IMR-90 (cell line): Measurements from ENCODE around the gene ASB12. TPM values are rescaled to one million over a fixed set of nuclear protein-coding genes. Genes with fewer than 3 reads are reported as not detected.

Experiments
- ATAC-seq: fragments of 200-7000 bp; cut with Tn5 transposase; 2 replicates; pipeline ENCODE4 v1.9.1; 2020; ENCODE audit warnings: low read depth, mild to moderate bottlenecking, moderate library complexity
- BruUV-seq: library from RNA; stranded (reverse); fragments of 400-500 nt; replicated peaks from 2 replicates; lab custom pipeline; 2021; lab: Mats Ljungman, UMichigan
- CTCF ChIA-PET: fragments of 300-600 bp; formaldehyde crosslinking; extraction: SDS; loops from one replicate; lab custom pipeline; 2021; ENCODE audit warnings: antibody characterized with exemption; lab: Yijun Ruan, JAX
- POLR2A ChIA-PET: fragments of 300-600 bp; sonication (Branson Sonifier 250); formaldehyde crosslinking; loops from one replicate; lab custom pipeline; 2022; ENCODE audit warnings: antibody characterized with exemption; ENCODE audit not compliant: unreplicated experiment; lab: Charles Lee
- DNase-seq: peaks from one replicate; pipeline ENCODE4 v3.0.0; 2013
- H2AFZ ChIP-seq: replicated peaks from 2 replicates; pipeline ENCODE3; 2013; ENCODE audit warnings: low read length, mild to moderate bottlenecking; ENCODE audit not compliant: poor library complexity
- H2AK5ac ChIP-seq: 2 replicates; pipeline ENCODE4 v1.6.1; 2013; ENCODE audit warnings: low read depth, low read length, inconsistent platforms
- H2AK9ac ChIP-seq: replicated peaks from 2 replicates; pipeline ENCODE3; 2013; ENCODE audit warnings: mild to moderate bottlenecking, low read depth, low read length, moderate library complexity; ENCODE audit not compliant: poor library complexity
- H2BK120ac ChIP-seq: 2 replicates; pipeline ENCODE4 v1.6.1; 2013; ENCODE audit warnings: low read depth, low read length, inconsistent platforms
- H2BK15ac ChIP-seq: 3 replicates; pipeline ENCODE4 v1.6.1; 2013; ENCODE audit warnings: low read depth, low read length, inconsistent platforms
- H2BK20ac ChIP-seq: 2 replicates; pipeline ENCODE4 v1.6.1; 2013; ENCODE audit warnings: low read depth, mild to moderate bottlenecking, inconsistent platforms, low read length, moderate library complexity
- H2BK5ac ChIP-seq: 2 replicates; pipeline ENCODE4 v1.6.1; 2013; ENCODE audit warnings: mild to moderate bottlenecking, low read depth, low read length, inconsistent platforms; ENCODE audit not compliant: poor library complexity, severe bottlenecking
- H3K14ac ChIP-seq: replicated peaks from 2 replicates; pipeline ENCODE4 v1.6.1; 2013; ENCODE audit warnings: low read depth, low read length, inconsistent platforms
- H3K18ac ChIP-seq: 2 replicates; pipeline ENCODE4 v1.6.1; 2013; ENCODE audit warnings: low read depth, low read length, control low read depth
- H3K23ac ChIP-seq: 2 replicates; pipeline ENCODE4 v1.6.1; 2013; ENCODE audit warnings: low read depth, low read length, inconsistent platforms
- H3K27ac ChIP-seq: 2 replicates; pipeline ENCODE4 v1.5.1; 2013; ENCODE audit warnings: mild to moderate bottlenecking, control low read depth, low read length; ENCODE audit not compliant: insufficient read depth
- H3K27me3 ChIP-seq: 2 replicates; pipeline ENCODE4 v1.6.1; 2013; ENCODE audit warnings: low read length; ENCODE audit not compliant: control insufficient read depth, insufficient read depth
- H3K36me3 ChIP-seq: 2 replicates; pipeline ENCODE4 v1.6.1; 2013; ENCODE audit warnings: low read length, mixed read lengths; ENCODE audit not compliant: control insufficient read depth, insufficient read depth
- H3K4ac ChIP-seq: 2 replicates; pipeline ENCODE4 v1.6.1; 2013; ENCODE audit warnings: low read depth, low read length, inconsistent platforms
- H3K4me1 ChIP-seq: 2 replicates; pipeline ENCODE4 v1.6.1; 2013; ENCODE audit warnings: low read length, mixed read lengths; ENCODE audit not compliant: control insufficient read depth, insufficient read depth
- H3K4me2 ChIP-seq: 2 replicates; pipeline ENCODE4 v1.6.1; 2013; ENCODE audit warnings: low read depth, mild to moderate bottlenecking, control low read depth, low read length, moderate library complexity
- H3K4me3 ChIP-seq: 2 replicates; pipeline ENCODE4 v1.5.1; 2013; ENCODE audit warnings: low read depth, mild to moderate bottlenecking, control low read depth, low read length, moderate library complexity; ENCODE audit not compliant: insufficient read depth
- H3K56ac ChIP-seq: 2 replicates; pipeline ENCODE4 v1.6.1; 2013; ENCODE audit warnings: low read length, inconsistent platforms; ENCODE audit not compliant: insufficient read depth; ENCODE audit errors: extremely low read depth
- H3K79me1 ChIP-seq, 2 experiments: 2 replicates each; pipeline ENCODE4 v1.6.1; 2013; ENCODE audit warnings: low read length in 2 of 2, inconsistent platforms in 1 of 2, low read depth in 1 of 2
- H3K9ac ChIP-seq: 2 replicates; pipeline ENCODE4 v1.6.1; 2013; ENCODE audit warnings: low read depth, low read length, control low read depth
- H3K9me1 ChIP-seq: 2 replicates; pipeline ENCODE4 v1.6.1; 2013; ENCODE audit warnings: low read length, inconsistent platforms; ENCODE audit not compliant: insufficient read depth
- H3K9me3 ChIP-seq: 2 replicates; pipeline ENCODE4 v1.6.1; 2013; ENCODE audit warnings: low read length; ENCODE audit not compliant: control insufficient read depth, insufficient read depth
- H4K20me1 ChIP-seq: 2 replicates; pipeline ENCODE4 v1.6.1; 2013; ENCODE audit warnings: low read length, inconsistent platforms; ENCODE audit not compliant: insufficient read depth
- H4K5ac ChIP-seq: 2 replicates; pipeline ENCODE4 v1.6.1; 2013; ENCODE audit warnings: mild to moderate bottlenecking, low read depth, low read length, control low read depth
- H4K8ac ChIP-seq, 2 experiments: 2 replicates each; pipeline ENCODE4 v1.6.1; 2013; ENCODE audit warnings: low read depth in 2 of 2, low read length in 2 of 2, control low read depth in 1 of 2, inconsistent platforms in 1 of 2
- H4K91ac ChIP-seq: 2 replicates; pipeline ENCODE4 v1.6.1; 2013; ENCODE audit warnings: low read depth, low read length, inconsistent platforms; ENCODE audit not compliant: insufficient read depth
- BHLHE40 ChIP-seq: fragments of 150-350 bp; IDR thresholded peaks from 2 replicates; pipeline ENCODE4 v1.6.1; 2016; ENCODE audit warnings: mild to moderate bottlenecking, low read depth, low read length
- CEBPB ChIP-seq: IDR thresholded peaks from 2 replicates; pipeline ENCODE4 v1.6.1; 2012; ENCODE audit warnings: low read depth, low read length, improper control_type of control experiment
- CHD1 ChIP-seq: IDR thresholded peaks from 2 replicates; pipeline ENCODE4 v1.6.1; 2012; ENCODE audit warnings: low read depth, low read length, improper control_type of control experiment
- ELK1 ChIP-seq: fragments of 150-350 bp; IDR thresholded peaks from 2 replicates; pipeline ENCODE4 v1.6.1; 2016; ENCODE audit warnings: low read depth, mild to moderate bottlenecking, low read length, moderate library complexity, borderline replicate concordance
- FOS ChIP-seq: fragments of 150-350 bp; IDR thresholded peaks from 2 replicates; pipeline ENCODE4 v1.6.1; 2016; ENCODE audit warnings: low read depth, low read length
- MAFK ChIP-seq: IDR thresholded peaks from 2 replicates; pipeline ENCODE4 v1.6.1; 2012; ENCODE audit warnings: low read depth, low read length, improper control_type of control experiment
- MAZ ChIP-seq: IDR thresholded peaks from 2 replicates; pipeline ENCODE4 v1.6.1; 2012; ENCODE audit warnings: low read depth, mild to moderate bottlenecking, low read length, improper control_type of control experiment, moderate library complexity, borderline replicate concordance
- MXI1 ChIP-seq: IDR thresholded peaks from 2 replicates; pipeline ENCODE4 v1.6.1; 2012; ENCODE audit warnings: low read depth, mild to moderate bottlenecking, low read length, moderate library complexity, borderline replicate concordance
- NFE2L2 ChIP-seq: fragments of 150-350 bp; IDR thresholded peaks from 2 replicates; pipeline ENCODE4 v1.6.1; 2016; ENCODE audit warnings: low read depth, mild to moderate bottlenecking, low read length
- RAD21 ChIP-seq: IDR thresholded peaks from 2 replicates; pipeline ENCODE4 v1.6.1; 2012; ENCODE audit warnings: low read length, improper control_type of control experiment
- RCOR1 ChIP-seq: IDR thresholded peaks from 2 replicates; pipeline ENCODE4 v1.6.1; 2012; ENCODE audit warnings: mild to moderate bottlenecking, low read length, improper control_type of control experiment; ENCODE audit not compliant: insufficient replicate concordance
- SMC3 ChIP-seq: fragments of 150-350 bp; IDR thresholded peaks from 2 replicates; pipeline ENCODE4 v1.6.1; 2016; ENCODE audit warnings: low read depth, mild to moderate bottlenecking, antibody characterized with exemption, low read length, moderate library complexity
- WGBS, 2 experiments: methylation state at CpG; one replicate each; pipeline versions ENCODE4 v1.1.5 to v1.1.7; 2013; ENCODE audit warnings: missing lambda C conversion rate in 2 of 2; ENCODE audit not compliant: insufficient read length in 1 of 2; ENCODE audit errors: extremely low coverage in 2 of 2; 5-methylcytosine and 5-hydroxymethylcytosine counted together
- dilution Hi-C: fragments of 300-500 bp; cut with HindIII; formaldehyde crosslinking; loops from one replicate; pipeline ENCODE4 v1.14.3; 2018; ENCODE audit warnings: low sequenced_read_pairs; ENCODE audit not compliant: unreplicated experiment
- in situ Hi-C: fragments of 300-500 bp; cut with MboI; formaldehyde crosslinking; loops from 3 replicates; pipeline ENCODE4 v1.14.3; 2019; ENCODE audit warnings: low sequenced_read_pairs, inconsistent platforms, mixed read lengths
- intact Hi-C: fragments of 100-400 bp; cut with micrococcal nuclease; formaldehyde crosslinking; loops from 2 replicates; pipeline ENCODE4 v1.10.0; 2022
- polyA plus RNA-seq, 3 experiments: library from polyadenylated mRNA; depleted of rRNA; stranded (reverse); fragments of >200 nt; gene quantifications; 2 replicates each; pipeline ENCODE4 v1.2.3, GENCODE V29; 2012; ENCODE audit warnings: low replicate concordance in 1 of 3
- total RNA-seq: library from RNA; depleted of rRNA; stranded (reverse); fragments of >200 nt; gene quantifications from 2 replicates; pipeline ENCODE4 v1.2.3, GENCODE V29; 2012
- TF ChIP-seq, protein P1 (sequence below): fragments of 150-350 bp; IDR thresholded peaks from 2 replicates; pipeline ENCODE4 v1.6.1; 2017; ENCODE audit warnings: mild to moderate bottlenecking, antibody characterized with exemption, low read length, low read depth
- TF ChIP-seq, protein P2 (sequence below): conservative IDR thresholded peaks from 2 replicates; pipeline ENCODE4 v1.5.1; 2012; ENCODE audit warnings: mild to moderate bottlenecking, low read depth, low read length, improper control_type of control experiment

Gene ASB12
- total and polyA plus RNA-seq, 2 of the 4 experiments (the other 2 are of a cell fraction), result not detected

GRCh38 chrX:64206556-64207162 is 23.7 kb downstream of the ASB12 start:
- Histone ChIP-seq H2BK15ac (no peak overlapping the region), H3K18ac (peak overlapping the region; percentile 18; the same call in 1 of the 2 replicates), H2BK20ac (no peak overlapping the region), H3K27me3 (no peaks in the 10 kb centered on the region), H3K23ac (peak overlapping the region; percentile 63), H3K4ac (peak overlapping the region; percentile 80; the same call in 1 of the 2 replicates), H4K20me1 (peaks cover 3% of the 10 kb centered on the region; the same call in 1 of the 2 replicates), H2AK5ac (no peak overlapping the region), H3K9ac (peak overlapping the region; percentile 35), H3K4me3 (peak overlapping the region; percentile 49; the same call in 1 of the 2 replicates), H2BK5ac (peak overlapping the region; percentile 76), H2AK9ac (peak overlapping the region; percentile 11), H3K14ac (peak overlapping the region; percentile 58; the same call in 1 of the 2 replicates), H2AFZ (peak overlapping the region; percentile 94), H3K27ac (peak overlapping the region; percentile 67), H3K9me1 (0 out of 2 replicates have a peak, but pooled peaks cover 4% of the 10 kb centered on the region), H3K79me1 (peaks cover 4 to 12% of the 10 kb centered on the region in 2 experiments; a peak in 2 of 4 replicates), H3K56ac (no peak overlapping the region; the same call in 1 of the 2 replicates), H4K8ac (peak overlapping the region; percentile 75 to 83), H3K9me3 (no peaks in the 10 kb centered on the region), H3K4me2 (peak overlapping the region; percentile 58), H4K91ac (peak overlapping the region; percentile 39; the same call in 1 of the 2 replicates), H2BK120ac (no peak overlapping the region; the same call in 1 of the 2 replicates), H3K36me3 (no peaks in the 10 kb centered on the region), H3K4me1 (peaks cover 8% of the 10 kb centered on the region), H4K5ac (peak overlapping the region; percentile 12; the same call in 1 of the 2 replicates)
- dilution Hi-C loops (no loop called here), intact Hi-C loops (no loop called here), in situ Hi-C loops (loop anchor here (10.0 kb wide), 1 partner anchor 452 kb away; a partner anchor contains a TSS)
- WGBS, 2 experiments, result 0% methylated on average over 1 of the region's 5 CpGs; no CpG with 5 or more reads in 1 of the 2 experiments
- DNase-seq (peak; percentile 55), ATAC-seq (no peak)
- POLR2A ChIA-PET, result interaction anchor here (0.6 kb wide), 1 partner anchor 123 kb away, joined by 4 read pairs; no protein-coding TSS in a partner anchor
- CTCF ChIA-PET, result no interaction called here
- BruUV-seq, result no TSS peak
- TF ChIP-seq BHLHE40, result no peak
- no peak for TF ChIP-seq MAZ
- TF ChIP-seq CHD1, result no peak
- no peak for TF ChIP-seq RCOR1
- no peak for TF ChIP-seq MAFK
- TF ChIP-seq MXI1, result no peak
- TF ChIP-seq, protein P1, sequence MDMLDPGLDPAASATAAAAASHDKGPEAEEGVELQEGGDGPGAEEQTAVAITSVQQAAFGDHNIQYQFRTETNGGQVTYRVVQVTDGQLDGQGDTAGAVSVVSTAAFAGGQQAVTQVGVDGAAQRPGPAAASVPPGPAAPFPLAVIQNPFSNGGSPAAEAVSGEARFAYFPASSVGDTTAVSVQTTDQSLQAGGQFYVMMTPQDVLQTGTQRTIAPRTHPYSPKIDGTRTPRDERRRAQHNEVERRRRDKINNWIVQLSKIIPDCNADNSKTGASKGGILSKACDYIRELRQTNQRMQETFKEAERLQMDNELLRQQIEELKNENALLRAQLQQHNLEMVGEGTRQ, result no peak
- no peak for TF ChIP-seq ELK1
- TF ChIP-seq, protein P2, sequence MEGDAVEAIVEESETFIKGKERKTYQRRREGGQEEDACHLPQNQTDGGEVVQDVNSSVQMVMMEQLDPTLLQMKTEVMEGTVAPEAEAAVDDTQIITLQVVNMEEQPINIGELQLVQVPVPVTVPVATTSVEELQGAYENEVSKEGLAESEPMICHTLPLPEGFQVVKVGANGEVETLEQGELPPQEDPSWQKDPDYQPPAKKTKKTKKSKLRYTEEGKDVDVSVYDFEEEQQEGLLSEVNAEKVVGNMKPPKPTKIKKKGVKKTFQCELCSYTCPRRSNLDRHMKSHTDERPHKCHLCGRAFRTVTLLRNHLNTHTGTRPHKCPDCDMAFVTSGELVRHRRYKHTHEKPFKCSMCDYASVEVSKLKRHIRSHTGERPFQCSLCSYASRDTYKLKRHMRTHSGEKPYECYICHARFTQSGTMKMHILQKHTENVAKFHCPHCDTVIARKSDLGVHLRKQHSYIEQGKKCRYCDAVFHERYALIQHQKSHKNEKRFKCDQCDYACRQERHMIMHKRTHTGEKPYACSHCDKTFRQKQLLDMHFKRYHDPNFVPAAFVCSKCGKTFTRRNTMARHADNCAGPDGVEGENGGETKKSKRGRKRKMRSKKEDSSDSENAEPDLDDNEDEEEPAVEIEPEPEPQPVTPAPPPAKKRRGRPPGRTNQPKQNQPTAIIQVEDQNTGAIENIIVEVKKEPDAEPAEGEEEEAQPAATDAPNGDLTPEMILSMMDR, result no peak
- no peak for TF ChIP-seq RAD21
- no peak for TF ChIP-seq NFE2L2
- no peak for TF ChIP-seq SMC3
- TF ChIP-seq CEBPB, result no peak
- TF ChIP-seq FOS, result no peak
